Measurements from ENCODE around the gene MCF2L2. TPM values are rescaled to one million over a fixed set of nuclear protein-coding genes. Genes with fewer than 3 reads are reported as not detected.

MCF2L2 gene
- total and polyA plus RNA-seq, 11 donors = 0.12 to 1.4 (median 0.23) TPM; not detected in 1

- no peak for ATAC-seq
- no peaks in the 10 kb centered on the region for H3K27me3 ChIP-seq
- TF ChIP-seq POLR2A (IDR thresholded peaks at IDR 0.05) (no peak), CTCF (IDR thresholded peaks at IDR 0.05) (no peak)
- no peaks in the 10 kb centered on the region for H3K36me3 ChIP-seq
- no peaks in the 10 kb centered on the region for H3K9me3 ChIP-seq
- whole genome bisulfite sequencing, 4 donors = 39 to 61% (median 54%) methylated on average over 1 of the region's 1 CpG
- no peak overlapping the region for H3K4me3 ChIP-seq
- no peaks in the 10 kb centered on the region for H3K4me1 ChIP-seq
- DNase-seq = no peak
- intact Hi-C loops (cut with DNase I) = no loop called here
- H3K27ac ChIP-seq = no peak overlapping the region
Measured at GRCh38 chr3:183328823-183329222, 99.6 kb downstream of the MCF2L2 start.

- no peak overlapping the region for H3K27ac ChIP-seq
- 93 to 100% (median 95%) methylated on average over 1 of the region's 1 CpG for WGBS, 4 donors
- no peak for DNase-seq
- no peaks in the 10 kb centered on the region for H3K27me3 ChIP-seq
- no peak overlapping the region for H3K4me3 ChIP-seq
- H3K9me3 ChIP-seq = no peaks in the 10 kb centered on the region
- no peaks in the 10 kb centered on the region for H3K36me3 ChIP-seq
- ATAC-seq = no peak
- TF ChIP-seq POLR2A (IDR thresholded peaks at IDR 0.05) (no peak), CTCF (IDR thresholded peaks at IDR 0.05) (no peak)
- no peaks in the 10 kb centered on the region for H3K4me1 ChIP-seq
- intact Hi-C loops (cut with DNase I) = no loop called here
Measured at GRCh38 chr3:183328164-183328563, 100.3 kb downstream of the MCF2L2 start.

GRCh38 chr3:183327343-183327742, 101.1 kb downstream of the MCF2L2 start:
- Histone ChIP-seq H3K9me3 (no peaks in the 10 kb centered on the region), H3K4me3 (no peak overlapping the region), H3K36me3 (no peaks in the 10 kb centered on the region), H3K4me1 (no peaks in the 10 kb centered on the region), H3K27ac (no peak overlapping the region), H3K27me3 (no peaks in the 10 kb centered on the region)
- no peak for DNase-seq
- 80 to 85% (median 81%) methylated on average over 5 of the region's 5 CpGs for WGBS, 4 donors
- TF ChIP-seq POLR2A (IDR thresholded peaks at IDR 0.05) (no peak), CTCF (IDR thresholded peaks at IDR 0.05) (no peak)
- intact Hi-C loops (cut with DNase I) = no loop called here
- no peak for ATAC-seq

GRCh38 chr3:183324083-183324482, 104.3 kb downstream of the MCF2L2 start:
- TF ChIP-seq POLR2A (IDR thresholded peaks at IDR 0.05) (no peak), CTCF (IDR thresholded peaks at IDR 0.05) (no peak)
- H3K27me3 ChIP-seq = no peaks in the 10 kb centered on the region
- no peak for DNase-seq
- intact Hi-C loops (cut with DNase I) = no loop called here
- ATAC-seq = no peak
- WGBS, 4 donors = 89 to 96% (median 95%) methylated on average over 5 of the region's 5 CpGs
- no peaks in the 10 kb centered on the region for H3K9me3 ChIP-seq
- H3K27ac ChIP-seq = no peak overlapping the region
- H3K4me1 ChIP-seq = peaks cover 0 to 3% (median 0%) of the 10 kb centered on the region in 12 donors
- no peaks in the 10 kb centered on the region for H3K36me3 ChIP-seq
- no peak overlapping the region for H3K4me3 ChIP-seq
